HG03280 (cell line): ENCODE results near the gene LHX4.

Experiments
- ATAC-seq: cut with Tn5 transposase; IDR thresholded peaks from one replicate; pipeline ENCODE4 v1.9.1; 2021; ENCODE audit warnings: mild to moderate bottlenecking, moderate library complexity; ENCODE audit not compliant: unreplicated experiment

LHX4 gene

DNA sequence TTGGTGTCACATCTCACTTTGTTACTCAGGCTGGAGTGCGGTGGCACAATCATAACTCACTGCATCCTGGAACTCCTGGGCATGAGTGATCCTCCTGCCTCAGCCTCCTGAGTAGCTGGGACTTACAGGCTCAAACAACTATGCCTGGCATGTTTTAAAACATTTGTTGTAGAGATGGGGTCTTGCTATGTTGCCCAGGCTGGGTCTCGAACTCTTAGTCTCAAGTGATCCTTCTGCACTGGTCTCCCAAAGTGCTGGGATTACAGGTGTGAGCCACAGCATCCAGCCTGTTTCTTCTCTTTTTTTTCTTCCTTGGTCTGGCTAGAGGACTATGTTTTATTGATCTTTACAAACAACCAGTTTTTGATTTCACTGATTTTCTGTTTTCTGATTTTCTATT, 64.6 kb downstream of the LHX4 start:
- ATAC-seq = no peak

- no peak for ATAC-seq
Measured at GRCh38 chr1:180295999-180296398, 65.9 kb downstream of the LHX4 start.

DNA sequence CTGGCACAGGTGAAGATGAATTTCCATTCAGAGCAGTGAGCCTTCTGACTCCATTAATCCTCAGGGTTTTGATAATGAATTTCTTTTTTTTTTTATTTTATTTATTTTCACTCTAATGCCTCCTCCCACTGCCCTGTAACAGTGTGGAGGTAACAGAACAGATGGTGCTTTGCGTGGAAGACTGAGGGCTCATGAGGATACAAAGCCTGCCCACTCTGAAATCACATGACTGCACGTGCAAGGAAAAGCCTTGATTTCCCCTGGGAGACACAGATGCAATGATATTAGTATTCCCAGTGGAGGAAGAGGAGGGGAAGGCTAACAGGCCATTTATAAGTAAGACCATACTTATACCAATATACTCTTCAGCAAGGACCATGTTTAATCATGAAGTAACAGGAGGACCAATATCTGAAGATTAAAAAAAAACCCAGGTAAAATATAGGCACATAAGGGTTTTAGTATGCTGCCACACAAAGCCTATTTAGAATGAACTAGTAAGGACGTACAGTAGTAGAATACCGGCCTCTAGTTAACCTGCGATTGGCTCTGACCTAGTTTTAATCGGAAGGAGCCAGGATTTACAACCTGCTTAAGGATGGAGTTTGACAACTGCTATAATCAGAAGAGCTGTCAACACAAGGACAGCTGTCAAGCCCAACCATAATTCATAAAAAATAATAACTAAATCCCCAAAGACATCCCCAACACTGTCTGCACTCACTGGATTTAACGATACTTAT, 69.6 kb downstream of the LHX4 start:
- no peak for ATAC-seq

DNA sequence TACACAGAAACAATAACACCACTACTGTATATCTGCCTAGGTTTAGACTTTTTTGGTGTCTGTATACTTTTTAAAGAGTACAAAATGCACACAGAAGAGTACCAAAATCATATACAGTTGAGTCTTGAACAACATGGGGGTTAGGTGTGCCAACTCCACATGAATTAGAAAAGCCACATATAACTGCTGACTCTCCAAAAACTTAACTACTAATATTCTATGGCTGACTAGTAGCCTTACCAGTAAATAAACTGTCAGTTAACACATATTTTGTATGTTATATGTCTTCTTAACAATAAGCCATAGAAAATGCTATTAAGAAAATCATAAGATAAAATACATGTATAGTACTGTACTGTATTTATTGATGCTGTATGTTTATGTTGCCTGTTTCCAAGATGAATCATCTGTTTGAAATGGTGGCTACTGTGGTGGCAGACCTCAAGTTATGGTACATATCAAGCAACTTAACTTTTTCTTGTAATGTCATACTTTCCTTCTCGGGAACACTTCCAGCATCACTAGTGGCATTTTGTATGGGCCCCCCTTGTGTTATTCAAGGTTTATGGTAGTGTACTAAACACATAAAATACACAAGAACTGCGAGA, 71.2 kb downstream of the LHX4 start:
- ATAC-seq = no peak

- no peak for ATAC-seq
Measured at GRCh38 chr1:180309338-180309737, 79.3 kb downstream of the LHX4 start.

- ATAC-seq = no peak
Measured at GRCh38 chr1:180310095-180310494, 80.0 kb downstream of the LHX4 start.

DNA sequence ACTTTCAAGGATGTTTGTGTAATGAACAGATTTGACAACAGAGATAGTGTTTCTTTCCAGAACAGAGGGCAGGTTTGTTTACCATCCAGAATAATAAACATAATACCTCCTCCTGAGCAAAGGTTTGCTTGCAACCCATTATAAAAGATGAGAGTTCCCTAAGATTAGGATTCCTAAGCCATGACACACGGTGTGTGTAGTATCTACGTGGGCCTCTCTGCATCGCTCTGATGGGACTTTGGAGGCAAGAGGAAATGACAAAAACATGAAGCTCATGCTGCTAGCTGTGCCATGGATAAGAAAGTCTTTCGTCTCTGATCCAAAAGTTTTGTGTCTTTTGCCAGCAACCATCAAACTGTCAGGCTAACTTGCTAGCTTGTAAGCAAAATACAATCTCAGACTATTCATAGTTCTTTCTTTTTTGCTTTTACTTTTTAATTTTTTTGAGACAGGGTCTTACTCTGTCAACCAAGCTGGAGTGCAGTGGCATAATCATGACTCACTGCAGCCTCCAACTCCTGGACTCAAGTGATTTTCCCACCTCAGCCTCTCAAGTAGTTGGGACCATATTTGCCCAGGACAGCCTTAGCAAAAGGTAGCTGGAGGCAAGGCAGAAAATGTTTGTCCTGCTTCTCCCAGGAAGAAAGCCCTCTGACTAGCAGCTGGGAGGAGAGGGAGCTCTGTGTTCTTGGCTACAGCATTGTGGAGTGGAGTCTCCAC, 81.1 kb downstream of the LHX4 start:
- no peak for ATAC-seq

DNA sequence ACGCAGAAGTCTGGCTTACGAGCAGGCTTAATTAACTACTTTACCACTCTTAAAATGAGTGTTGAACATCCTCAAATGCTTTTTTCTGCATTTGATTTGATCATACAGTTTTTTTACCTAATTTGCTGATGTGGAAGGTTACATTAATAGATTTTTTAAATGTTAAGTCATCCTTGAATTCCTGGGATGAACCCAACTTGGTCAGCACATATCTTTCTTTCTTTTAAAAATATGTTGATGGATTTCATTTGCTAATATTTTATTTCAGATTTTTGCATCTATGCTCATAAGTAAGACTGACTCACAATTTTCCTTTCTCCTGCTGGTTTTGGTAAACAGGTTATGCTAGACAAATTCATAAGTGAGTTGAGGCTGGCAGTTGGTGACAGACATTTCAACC, 82.9 kb downstream of the LHX4 start:
- no peak for ATAC-seq

GRCh38 chr1:180327089-180327488, 97.0 kb downstream of the LHX4 start:
- no peak for ATAC-seq
